Neuronal stem cell (in vitro differentiated cells): ENCODE data around the gene ACTN1.

Experiments used
- DNase-seq: peaks from one replicate; pipeline ENCODE4 v3.0.0-alpha.2; 2013; ENCODE audit warnings: low spot score
- H2AFZ ChIP-seq: one replicate; pipeline ENCODE4 v1.6.1; 2013; ENCODE audit warnings: mild to moderate bottlenecking, low read length, inconsistent platforms
- H2AK5ac ChIP-seq: 2 replicates; pipeline ENCODE4 v1.6.1; 2013; ENCODE audit warnings: low read depth, mild to moderate bottlenecking, inconsistent platforms, low read length, moderate library complexity, mixed read lengths
- H2BK120ac ChIP-seq: 2 replicates; pipeline ENCODE4 v1.6.1; 2013; ENCODE audit warnings: low read depth, mild to moderate bottlenecking, inconsistent platforms, low read length, moderate library complexity, mixed read lengths
- H2BK12ac ChIP-seq: one replicate; pipeline ENCODE4 v1.6.1; 2013; ENCODE audit warnings: low read length, inconsistent platforms
- H2BK15ac ChIP-seq: 2 replicates; pipeline ENCODE4 v1.6.1; 2013; ENCODE audit warnings: mild to moderate bottlenecking, low read length, inconsistent platforms, mixed read lengths
- H2BK5ac ChIP-seq: one replicate; pipeline ENCODE4 v1.6.1; 2013; ENCODE audit warnings: inconsistent platforms, mild to moderate bottlenecking, low read length, moderate library complexity
- H3K14ac ChIP-seq: one replicate; pipeline ENCODE4 v1.6.1; 2013; ENCODE audit warnings: low read length, inconsistent platforms
- H3K18ac ChIP-seq: 2 replicates; pipeline ENCODE4 v1.6.1; 2013; ENCODE audit warnings: low read length, inconsistent platforms
- H3K23ac ChIP-seq: 2 replicates; pipeline ENCODE4 v1.6.1; 2013; ENCODE audit warnings: low read depth, mild to moderate bottlenecking, mixed read lengths, low read length, inconsistent platforms; ENCODE audit not compliant: poor library complexity
- H3K27ac ChIP-seq: replicated peaks from 3 replicates; pipeline ENCODE4 v1.5.1; 2013; ENCODE audit warnings: low read length, inconsistent platforms
- H3K27me3 ChIP-seq, 3 experiments: 2 replicates each; pipeline ENCODE4 v1.6.1; 2013; ENCODE audit warnings: low read length in 3 of 3, mild to moderate bottlenecking in 2 of 3, inconsistent platforms in 1 of 3, low read depth in 1 of 3, mixed read lengths in 1 of 3, moderate library complexity in 1 of 3; ENCODE audit not compliant: control insufficient read depth in 3 of 3, insufficient read depth in 3 of 3
- H3K36me3 ChIP-seq, 2 donors: replicated peaks in 1 of 2; 2 replicates each; pipeline ENCODE4 v1.6.1; 2013; ENCODE audit warnings: low read length in 2 of 2; ENCODE audit not compliant: control insufficient read depth in 2 of 2, insufficient read depth in 2 of 2
- H3K4ac ChIP-seq: 2 replicates; pipeline ENCODE4 v1.6.1; 2013; ENCODE audit warnings: inconsistent platforms, mild to moderate bottlenecking, low read length, moderate library complexity
- H3K4me1 ChIP-seq, 2 donors: 1 replicate in 1 of 2; 2 replicates in 1 of 2; pipeline ENCODE4 v1.6.1; 2013; ENCODE audit warnings: low read length in 2 of 2, low read depth in 1 of 2; ENCODE audit not compliant: control insufficient read depth in 2 of 2, insufficient read depth in 1 of 2
- H3K4me2 ChIP-seq: one replicate; pipeline ENCODE4 v1.6.1; 2013; ENCODE audit warnings: mild to moderate bottlenecking, low read length, inconsistent platforms; ENCODE audit not compliant: insufficient read depth, poor library complexity, severe bottlenecking
- H3K4me3 ChIP-seq, 2 donors: 2 replicates each; pipeline ENCODE4 v1.5.1; 2013; ENCODE audit warnings: low read length in 2 of 2, mild to moderate bottlenecking in 2 of 2, inconsistent platforms in 1 of 2, moderate library complexity in 1 of 2
- H3K79me1 ChIP-seq: one replicate; pipeline ENCODE4 v1.6.1; 2013; ENCODE audit warnings: low read depth, mild to moderate bottlenecking, inconsistent platforms, low read length, moderate library complexity
- H3K9ac ChIP-seq: one replicate; pipeline ENCODE4 v1.6.1; 2013; ENCODE audit warnings: mild to moderate bottlenecking, low read depth, low read length, inconsistent platforms; ENCODE audit not compliant: poor library complexity
- H3K9me3 ChIP-seq, 2 donors: replicated peaks in 1 of 2; 2 replicates each; pipeline versions ENCODE3 to v1.6.1; 2013; ENCODE audit warnings: low read length in 2 of 2, mild to moderate bottlenecking in 2 of 2, inconsistent platforms in 1 of 2, low read depth in 1 of 2, mixed read lengths in 1 of 2, moderate library complexity in 1 of 2; ENCODE audit not compliant: control insufficient read depth in 2 of 2, insufficient read depth in 1 of 2
- H4K8ac ChIP-seq: one replicate; pipeline ENCODE4 v1.6.1; 2013; ENCODE audit warnings: low read depth, mild to moderate bottlenecking, inconsistent platforms, low read length, moderate library complexity
- H4K91ac ChIP-seq: one replicate; pipeline ENCODE4 v1.6.1; 2013; ENCODE audit warnings: low read length, low read depth, mild to moderate bottlenecking, inconsistent platforms; ENCODE audit not compliant: poor library complexity
- WGBS, 2 donors: extraction: QIAGEN DNeasy Blood & Tissue Kit; methylation state at CpG; one replicate each; pipeline ENCODE4 v1.1.7; 2013; ENCODE audit warnings: missing lambda C conversion rate in 2 of 2, mixed read lengths in 1 of 2; ENCODE audit not compliant: insufficient read length in 2 of 2, insufficient replicate concordance in 1 of 2; ENCODE audit errors: extremely low coverage in 2 of 2; 5-methylcytosine and 5-hydroxymethylcytosine counted together

Gene ACTN1

GRCh38 chr14:68982581-68982980 is 3.5 kb upstream of the ACTN1 start:
- no peak overlapping the region for H4K91ac ChIP-seq
- no peak overlapping the region for H2AFZ ChIP-seq
- no peaks in the 10 kb centered on the region for H3K36me3 ChIP-seq
- H3K4me2 ChIP-seq: no peak overlapping the region
- H3K27ac ChIP-seq: no peak overlapping the region
- H3K23ac ChIP-seq: no peak overlapping the region
- no peak overlapping the region for H2BK15ac ChIP-seq
- H3K4ac ChIP-seq: no peak overlapping the region
- no peak overlapping the region for H4K8ac ChIP-seq
- H2BK5ac ChIP-seq: no peak overlapping the region
- no peak overlapping the region for H2BK12ac ChIP-seq
- peaks cover 7 to 11% of the 10 kb centered on the region in 2 donors for H3K4me1 ChIP-seq
- H2BK120ac ChIP-seq: no peak overlapping the region
- DNase-seq: no peak
- H3K9ac ChIP-seq: no peak overlapping the region
- no peak overlapping the region for H2AK5ac ChIP-seq
- no peak overlapping the region for H3K18ac ChIP-seq
- no peak overlapping the region for H3K4me3 ChIP-seq
- WGBS, 2 donors: no CpG with 5 or more reads among the region's 2 CpGs
- peaks cover 0 to 7% (median 0%) of the 10 kb centered on the region in 3 experiments for H3K27me3 ChIP-seq
- H3K14ac ChIP-seq: no peak overlapping the region
- H3K9me3 ChIP-seq: no peaks in the 10 kb centered on the region
- peaks cover 5% of the 10 kb centered on the region for H3K79me1 ChIP-seq

DNA sequence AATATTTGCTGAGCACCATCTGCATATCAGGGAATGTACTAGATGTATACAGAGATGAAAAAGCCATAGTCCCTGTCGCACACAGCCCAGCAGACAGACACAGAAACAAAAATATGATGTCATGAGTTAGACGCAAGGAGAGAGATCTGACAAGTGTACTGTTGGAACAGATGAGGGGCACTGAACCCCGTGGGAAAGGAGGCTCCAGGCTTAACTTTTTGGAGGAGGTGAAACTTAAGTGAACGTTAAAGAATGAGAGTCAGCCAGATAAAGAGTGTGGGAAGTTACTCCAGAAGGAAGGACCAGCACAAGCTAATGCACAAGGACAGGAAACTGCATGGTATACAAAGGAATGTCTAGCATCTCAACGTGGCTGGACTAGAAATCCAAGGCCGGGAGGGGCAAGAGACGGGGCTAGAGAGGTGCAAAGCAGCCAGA is 2.5 kb upstream of the ACTN1 start:
- Histone ChIP-seq H2AFZ (peak overlapping the region; percentile 31), H3K9ac (no peak overlapping the region), H3K4me1 (peaks cover 14 to 19% of the 10 kb centered on the region in 2 donors), H3K27me3 (peaks cover 0 to 7% (median 0%) of the 10 kb centered on the region in 3 experiments), H2AK5ac (no peak overlapping the region), H2BK15ac (no peak overlapping the region), H3K27ac (no peak overlapping the region), H3K4ac (no peak overlapping the region), H3K36me3 (peaks cover 0 to 6% of the 10 kb centered on the region in 2 donors), H3K14ac (no peak overlapping the region), H2BK120ac (no peak overlapping the region), H3K79me1 (peaks cover 7% of the 10 kb centered on the region), H4K91ac (no peak overlapping the region), H3K4me2 (no peak overlapping the region), H3K23ac (no peak overlapping the region), H3K4me3 (no peak overlapping the region), H2BK5ac (no peak overlapping the region), H3K18ac (peak overlapping the region; percentile 63), H2BK12ac (peak overlapping the region; percentile 36), H3K9me3 (no peaks in the 10 kb centered on the region), H4K8ac (no peak overlapping the region)
- WGBS, 2 donors: no CpG with 5 or more reads among the region's 7 CpGs
- no peak for DNase-seq

DNA sequence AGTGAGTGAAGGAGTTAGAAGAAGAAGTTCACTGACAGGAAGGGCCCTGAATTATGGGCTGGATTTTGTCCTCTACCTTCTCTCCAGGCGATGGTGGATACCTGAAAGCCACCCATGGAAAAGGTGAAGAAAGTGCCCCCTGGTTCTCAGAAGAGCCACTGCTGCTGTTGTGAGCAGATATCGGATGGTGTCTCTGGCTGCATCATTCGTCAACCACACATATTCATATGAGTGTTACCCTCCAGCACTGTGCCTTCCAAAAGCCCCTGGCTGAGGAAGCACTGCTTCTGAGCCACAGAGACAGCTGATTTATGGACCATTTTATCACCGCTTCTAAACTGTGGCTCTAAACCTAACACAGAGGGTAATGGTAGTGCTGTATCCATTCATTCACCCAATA is 2.0 kb upstream of the ACTN1 start:
- WGBS, 2 donors: no CpG with 5 or more reads among the region's 4 CpGs

DNA sequence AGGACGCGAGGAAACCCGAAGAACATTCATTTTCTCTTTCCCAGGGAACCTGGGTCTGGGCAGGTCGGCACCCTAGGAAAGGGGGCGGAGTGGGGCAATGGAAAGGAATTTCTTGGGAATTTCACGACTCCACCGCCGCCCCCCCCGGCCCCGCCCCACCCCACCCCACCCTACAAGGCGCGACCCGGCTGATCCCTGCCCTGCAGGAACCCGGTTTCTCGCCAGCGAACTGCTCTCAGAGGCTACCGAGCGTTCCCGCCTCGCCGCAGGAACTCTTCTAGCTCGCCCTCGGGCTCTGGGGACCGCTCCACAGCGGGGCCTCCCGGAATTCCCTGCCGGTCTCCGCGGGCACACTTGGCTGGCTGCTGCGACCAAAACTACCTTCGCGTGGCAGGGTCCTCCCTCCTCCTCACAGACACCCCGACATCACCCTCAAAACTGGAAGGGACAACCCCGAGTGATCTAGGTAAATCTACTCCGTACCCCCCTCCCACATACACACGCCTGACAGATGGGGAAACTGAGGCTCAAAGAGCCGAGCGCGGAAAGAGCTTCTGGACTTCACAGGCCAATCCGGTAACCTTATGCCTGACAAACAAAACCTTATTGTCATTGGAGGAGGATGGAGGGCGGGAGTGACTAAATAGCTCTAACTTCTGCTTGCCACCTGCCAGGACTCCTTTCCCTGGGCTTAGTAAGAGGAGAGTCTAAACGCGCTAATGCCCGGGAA is 785 bp upstream of the ACTN1 start:
- Histone ChIP-seq H3K27me3 (peaks cover 0 to 7% (median 0%) of the 10 kb centered on the region in 3 experiments), H3K14ac (no peak overlapping the region), H4K8ac (peak overlapping the region; percentile 89), H2BK15ac (no peak overlapping the region), H2BK120ac (no peak overlapping the region), H2BK12ac (no peak overlapping the region), H3K18ac (peak overlapping the region; percentile 98), H3K79me1 (peaks cover 15% of the 10 kb centered on the region), H4K91ac (no peak overlapping the region), H3K4me2 (peak overlapping the region; percentile 82), H3K9ac (peak overlapping the region; percentile 82), H2BK5ac (peak overlapping the region; percentile 62), H2AK5ac (peak overlapping the region; percentile 14), H2AFZ (peak overlapping the region; percentile 95), H3K4me1 (peaks cover 21 to 22% of the 10 kb centered on the region in 2 donors), H3K4me3 (peak overlapping the region; percentile 83 to 92), H3K4ac (no peak overlapping the region), H3K9me3 (no peaks in the 10 kb centered on the region), H3K23ac (peak overlapping the region; percentile 44), H3K36me3 (peaks cover 5 to 22% of the 10 kb centered on the region in 2 donors), H3K27ac (peak overlapping the region; percentile 98)
- no CpG with 5 or more reads among the region's 44 CpGs for WGBS, 2 donors
- DNase-seq: peak; percentile 48

More for the DNA sequence above, 2.0 kb upstream of the ACTN1 start:
- Histone ChIP-seq H3K9ac (no peak overlapping the region), H2BK5ac (no peak overlapping the region), H3K4me2 (no peak overlapping the region), H2AK5ac (no peak overlapping the region), H3K4me1 (peaks cover 15 to 21% of the 10 kb centered on the region in 2 donors), H3K27ac (no peak overlapping the region), H3K36me3 (peaks cover 0 to 9% of the 10 kb centered on the region in 2 donors), H3K4ac (no peak overlapping the region), H2BK15ac (no peak overlapping the region), H2AFZ (peak overlapping the region; percentile 31), H3K27me3 (peaks cover 0 to 7% (median 0%) of the 10 kb centered on the region in 3 experiments), H4K91ac (no peak overlapping the region), H2BK12ac (no peak overlapping the region), H2BK120ac (no peak overlapping the region), H3K9me3 (no peaks in the 10 kb centered on the region), H3K23ac (no peak overlapping the region), H3K18ac (no peak overlapping the region), H3K79me1 (peaks cover 7% of the 10 kb centered on the region), H4K8ac (no peak overlapping the region), H3K4me3 (no peak overlapping the region), H3K14ac (no peak overlapping the region)
- DNase-seq: no peak
